Esophagus squamous epithelium (tissue), 4 donors: ENCODE measurements around the gene ATP8A1.

Experiments used
- CTCF ChIP-seq, 6 experiments: fragments of 450-650 bp in 4 of 6; fragments of 200-600 bp in 2 of 6; sonication (generic) in 2 of 6; IDR thresholded peaks; one replicate each; pipeline ENCODE4 v1.5.1; 2016 to 2019; ENCODE audit warnings: antibody characterized with exemption in 6 of 6, mild to moderate bottlenecking in 4 of 6, moderate library complexity in 4 of 6
- POLR2A ChIP-seq, 4 donors: fragments of 450-650 bp; IDR thresholded peaks; one replicate each; pipeline ENCODE4 v1.6.1; 2017; ENCODE audit warnings: antibody characterized with exemption in 4 of 4, mild to moderate bottlenecking in 4 of 4, moderate library complexity in 3 of 4

GRCh38 chr4:42436928-42437565 lies 219.9 kb downstream of the ATP8A1 start:
- TF ChIP-seq CTCF (IDR thresholded peaks at IDR 0.05): no peak
- no peak for TF ChIP-seq POLR2A (IDR thresholded peaks at IDR 0.05)
